GM21786 (cell line): ENCODE measurements around the gene FEN1.

Experiments
- ATAC-seq: cut with Tn5 transposase; IDR thresholded peaks from one replicate; pipeline ENCODE4 v1.9.1; 2021; ENCODE audit not compliant: unreplicated experiment

FEN1 gene

DNA sequence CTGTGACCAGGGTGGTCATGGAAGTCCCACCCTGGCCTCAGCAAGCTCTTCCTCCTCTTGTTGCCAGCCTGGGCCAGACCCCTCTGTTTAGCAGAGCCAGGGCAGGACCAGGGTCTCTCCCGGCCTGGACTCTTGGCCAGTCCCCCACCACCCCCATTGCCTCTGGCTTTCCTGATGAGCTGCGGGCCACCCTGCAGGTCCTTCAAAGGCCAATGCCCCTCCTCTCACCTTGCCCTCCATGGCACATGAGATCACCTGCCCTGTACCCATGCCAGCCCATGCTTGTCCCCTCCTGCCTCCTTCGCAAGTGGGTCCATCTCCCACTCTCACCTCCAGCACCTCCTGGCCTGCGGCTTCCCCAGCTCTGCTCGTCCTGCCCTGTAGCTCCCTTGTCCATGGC, 45.8 kb downstream of the FEN1 start:
- no peak for ATAC-seq

DNA sequence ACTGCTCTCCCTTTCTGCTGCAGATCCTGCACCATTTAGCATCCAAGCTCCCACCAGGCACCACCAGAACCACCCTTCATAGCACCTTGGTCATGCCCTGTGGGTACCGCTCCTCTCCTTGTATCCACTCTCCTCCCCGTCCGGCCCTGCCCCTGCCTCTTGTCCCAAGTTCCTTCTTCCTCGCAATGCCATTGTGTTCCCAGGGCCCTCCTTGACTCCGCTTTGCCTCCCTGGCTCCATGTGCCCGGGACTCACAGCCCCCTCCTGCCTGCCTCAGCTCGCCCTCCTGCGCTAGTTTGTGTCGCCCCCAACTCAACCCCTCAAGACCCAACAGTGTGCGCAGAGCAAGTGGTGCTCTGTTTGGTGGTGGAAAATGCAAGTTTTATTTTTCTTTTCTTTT, 46.2 kb downstream of the FEN1 start:
- no peak for ATAC-seq

DNA sequence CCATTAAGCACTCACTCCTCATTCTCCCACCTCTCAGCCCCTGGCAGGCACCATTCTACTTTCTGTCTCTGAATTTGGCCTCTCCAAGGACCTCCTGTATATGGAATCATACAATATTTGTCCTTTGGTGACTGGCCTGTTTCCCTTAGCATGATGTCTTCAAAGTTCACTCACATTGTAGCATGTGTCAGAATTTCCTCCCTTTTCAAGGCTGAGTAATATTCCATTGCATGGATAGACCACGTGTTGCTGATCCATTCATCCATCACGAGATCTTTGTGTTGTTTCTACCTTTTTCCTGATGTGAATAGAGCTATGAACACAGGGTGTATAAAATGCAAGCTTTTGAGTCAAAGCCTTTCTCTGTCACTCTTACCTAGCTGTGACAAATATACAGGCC, 47.0 kb downstream of the FEN1 start:
- ATAC-seq, result no peak

DNA sequence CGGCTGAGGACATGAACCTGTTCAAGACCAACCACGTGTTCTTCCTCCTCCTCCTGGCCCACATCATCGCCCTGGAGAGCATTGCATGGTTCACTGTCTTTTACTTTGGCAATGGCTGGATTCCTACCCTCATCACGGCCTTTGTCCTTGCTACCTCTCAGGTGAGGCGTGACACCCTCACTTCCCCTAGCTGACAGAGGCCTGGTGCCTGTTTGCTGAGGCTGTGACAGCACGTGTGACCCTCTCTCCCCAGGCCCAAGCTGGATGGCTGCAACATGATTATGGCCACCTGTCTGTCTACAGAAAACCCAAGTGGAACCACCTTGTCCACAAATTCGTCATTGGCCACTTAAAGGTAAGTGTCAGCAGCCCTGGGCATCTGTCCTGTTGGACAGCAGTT, 47.7 kb downstream of the FEN1 start:
- ATAC-seq, result no peak

DNA sequence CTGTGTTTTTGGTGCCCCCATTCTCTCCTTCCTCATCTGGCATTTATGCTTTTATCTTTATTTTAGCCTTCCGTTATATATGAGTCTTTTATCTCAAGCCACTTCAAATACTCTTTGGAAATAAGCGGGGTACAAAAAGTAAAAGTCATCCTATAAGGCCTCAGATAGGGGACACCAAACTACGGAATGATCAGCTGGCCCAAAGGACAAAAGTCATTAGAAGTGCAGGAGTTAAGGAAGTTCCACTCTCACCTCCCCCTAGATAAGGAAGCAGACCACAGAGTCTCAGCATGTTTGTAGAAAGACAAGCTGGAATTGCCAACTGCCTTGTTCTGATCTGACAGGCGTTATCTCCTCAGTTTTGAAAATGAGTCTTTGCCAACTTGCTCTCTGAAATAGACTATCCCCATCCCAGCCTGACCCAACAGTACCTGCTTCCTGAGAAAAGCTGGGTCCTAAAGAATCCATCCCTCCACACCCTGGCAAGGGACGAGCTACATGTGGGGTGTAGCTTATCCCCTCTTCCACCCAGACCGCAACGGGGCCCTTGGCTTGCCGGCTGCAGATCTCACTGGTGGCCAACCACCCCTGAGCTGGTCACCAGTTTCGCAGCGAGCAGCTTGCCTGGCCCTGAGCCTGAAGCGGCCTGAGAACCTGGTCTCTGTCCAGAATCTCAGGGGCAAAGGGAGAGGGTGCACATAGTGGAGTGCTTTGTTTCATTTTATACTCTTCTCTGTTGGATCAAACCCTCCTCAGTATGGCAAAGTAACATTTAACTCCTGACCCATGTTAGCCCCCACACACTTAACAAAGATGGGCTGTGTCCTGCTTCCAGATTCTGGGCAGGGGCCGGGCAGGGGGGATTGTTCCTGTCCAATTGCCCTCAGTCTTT, 49.2 kb downstream of the FEN1 start:
- ATAC-seq, result no peak

DNA sequence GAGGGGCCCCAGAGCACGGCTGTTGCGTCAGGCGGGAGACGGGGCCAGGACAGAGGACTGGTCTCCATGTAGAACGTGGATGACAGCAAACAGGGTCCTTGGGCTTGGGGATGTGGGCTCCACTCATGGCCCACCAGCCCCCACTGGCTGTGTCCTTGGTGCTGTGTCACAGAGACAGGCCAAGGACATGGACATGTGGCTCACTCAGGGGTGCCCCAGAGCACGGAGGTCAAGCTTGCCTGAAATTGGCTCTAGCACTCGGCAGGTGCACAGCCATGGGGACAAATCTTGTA, 49.8 kb downstream of the FEN1 start:
- ATAC-seq, result no peak

DNA sequence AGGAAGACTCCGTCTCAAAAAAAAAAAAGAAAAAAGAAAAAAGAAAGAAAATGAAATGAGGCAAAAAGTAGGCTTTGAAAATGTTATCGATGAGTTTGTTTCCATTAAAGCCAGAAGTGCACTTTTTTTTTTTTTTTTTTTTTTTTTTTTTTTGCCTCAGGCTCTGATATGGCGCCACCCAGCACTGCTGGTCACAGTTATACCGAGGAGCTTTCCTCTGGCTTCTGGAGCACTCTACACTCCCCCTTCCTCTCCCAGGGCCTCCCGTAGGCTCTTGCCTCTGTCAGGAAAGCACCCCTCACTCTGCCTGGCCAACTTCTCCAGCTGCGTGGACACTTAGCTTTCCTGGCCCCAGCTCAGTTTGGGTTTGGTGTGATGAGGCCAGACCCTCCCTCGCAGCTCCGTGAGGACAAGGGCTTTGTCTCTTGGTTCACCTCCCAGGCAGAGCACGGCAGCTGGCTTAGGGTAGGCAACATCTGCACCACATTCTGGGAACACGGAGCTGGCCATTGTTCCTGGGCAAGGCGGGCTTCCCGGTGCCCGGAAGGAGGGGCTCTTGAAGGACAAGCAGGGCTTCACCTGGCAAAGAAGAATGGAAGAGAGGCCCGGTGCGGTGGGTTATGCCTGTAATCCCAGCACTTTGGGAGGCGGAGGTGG, 52.3 kb downstream of the FEN1 start:
- ATAC-seq, result no peak

DNA sequence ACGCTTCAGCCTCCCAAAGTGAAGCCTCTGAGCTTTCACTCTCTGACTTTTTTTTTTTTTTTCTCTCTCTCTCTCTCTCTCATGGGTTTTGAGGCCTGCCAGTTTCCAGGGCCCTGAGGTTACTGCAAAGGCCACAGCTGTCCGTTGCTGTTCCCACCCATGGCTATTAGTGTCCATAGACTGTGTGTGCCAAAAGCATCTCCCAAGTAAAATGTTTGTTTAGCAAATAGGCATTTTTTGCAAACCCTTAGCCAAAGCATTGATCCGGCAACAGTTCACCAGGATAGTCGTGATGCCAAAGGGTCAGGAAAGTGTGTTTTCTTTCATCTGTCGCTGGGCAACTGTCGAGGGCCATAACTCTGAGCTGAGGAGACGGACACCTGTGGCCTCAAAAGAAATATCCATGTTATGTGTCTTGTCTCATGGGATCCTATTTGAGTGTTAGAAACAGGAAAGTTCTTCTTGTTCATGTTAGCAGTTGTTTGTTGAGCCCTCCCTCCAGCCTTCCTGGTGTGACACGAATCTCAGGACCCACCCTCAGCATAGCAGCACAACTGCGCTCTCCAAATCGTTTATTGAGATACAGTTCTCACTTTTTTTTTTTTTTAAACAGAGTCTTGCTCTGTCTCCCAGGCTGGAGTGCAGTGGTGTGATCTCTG, 53.8 kb downstream of the FEN1 start:
- ATAC-seq, result no peak
